HEK293 (cell line): ENCODE results near the gene DENND10.

Experiments used
- BCL11B ChIP-seq: fragments of 450-650 bp; formaldehyde crosslinking; IDR thresholded peaks from 2 replicates; pipeline ENCODE4 v1.5.1; 2016; ENCODE audit warnings: low read depth, missing biosample characterization, missing genetic modification characterization
- GLIS1 ChIP-seq: fragments of 450-650 bp; formaldehyde crosslinking; IDR thresholded peaks from 2 replicates; pipeline ENCODE4 v1.5.1; 2016; ENCODE audit warnings: missing biosample characterization, missing genetic modification characterization
- HOXC10 ChIP-seq: sonication (generic); formaldehyde crosslinking; IDR thresholded peaks from 2 replicates; pipeline ENCODE4 v1.8.1; 2023; ENCODE audit warnings: mild to moderate bottlenecking, missing genetic modification reagents
- KLF16 ChIP-seq: fragments of 450-650 bp; formaldehyde crosslinking; IDR thresholded peaks from 2 replicates; pipeline ENCODE4 v1.5.1; 2017; ENCODE audit warnings: missing biosample characterization, missing genetic modification characterization
- KLF17 ChIP-seq: fragments of 450-650 bp; formaldehyde crosslinking; IDR thresholded peaks from 2 replicates; pipeline ENCODE4 v1.5.1; 2016; ENCODE audit warnings: missing biosample characterization, missing genetic modification characterization
- PATZ1 ChIP-seq: fragments of 450-650 bp; formaldehyde crosslinking; IDR thresholded peaks from 2 replicates; pipeline ENCODE4 v1.5.1; 2016; ENCODE audit warnings: missing biosample characterization, missing genetic modification characterization
- PRDM10 ChIP-seq: fragments of 450-650 bp; formaldehyde crosslinking; IDR thresholded peaks from 2 replicates; pipeline ENCODE4 v1.5.1; 2016; ENCODE audit warnings: missing biosample characterization, missing genetic modification characterization
- SP2 ChIP-seq: fragments of 450-650 bp; formaldehyde crosslinking; IDR thresholded peaks from 2 replicates; pipeline ENCODE4 v1.5.1; 2016; ENCODE audit warnings: missing biosample characterization, missing genetic modification characterization
- TSHZ1 ChIP-seq: fragments of 450-650 bp; formaldehyde crosslinking; IDR thresholded peaks from 2 replicates; pipeline ENCODE4 v1.5.1; 2016; ENCODE audit warnings: missing biosample characterization, missing genetic modification characterization, borderline replicate concordance
- WT1 ChIP-seq: fragments of 450-650 bp; formaldehyde crosslinking; IDR thresholded peaks from 2 replicates; pipeline ENCODE4 v1.5.1; 2016; ENCODE audit warnings: missing biosample characterization, missing genetic modification characterization
- ZBTB10 ChIP-seq: fragments of 450-650 bp; formaldehyde crosslinking; IDR thresholded peaks from 2 replicates; pipeline ENCODE4 v1.5.1; 2016; ENCODE audit warnings: missing biosample characterization, missing genetic modification characterization
- ZBTB17 ChIP-seq: fragments of 450-650 bp; formaldehyde crosslinking; IDR thresholded peaks from 2 replicates; pipeline ENCODE4 v1.5.1; 2016; ENCODE audit warnings: missing biosample characterization, missing genetic modification characterization
- ZBTB48 ChIP-seq: fragments of 450-650 bp; formaldehyde crosslinking; IDR thresholded peaks from 2 replicates; pipeline ENCODE4 v1.5.1; 2016; ENCODE audit warnings: missing biosample characterization, missing genetic modification characterization
- ZIC2 ChIP-seq: fragments of 450-650 bp; formaldehyde crosslinking; IDR thresholded peaks from 2 replicates; pipeline ENCODE4 v1.5.1; 2016; ENCODE audit warnings: missing biosample characterization, missing genetic modification characterization
- ZNF138 ChIP-seq: fragments of 450-650 bp; formaldehyde crosslinking; IDR thresholded peaks from 2 replicates; pipeline ENCODE4 v1.5.1; 2016; ENCODE audit warnings: missing biosample characterization, missing genetic modification characterization, borderline replicate concordance
- ZNF146 ChIP-seq: fragments of 450-650 bp; formaldehyde crosslinking; IDR thresholded peaks from 2 replicates; pipeline ENCODE4 v1.5.1; 2016; ENCODE audit warnings: missing biosample characterization, missing genetic modification characterization
- ZNF2 ChIP-seq: fragments of 450-650 bp; formaldehyde crosslinking; IDR thresholded peaks from 2 replicates; pipeline ENCODE4 v1.5.1; 2016; ENCODE audit warnings: missing biosample characterization, missing genetic modification characterization
- ZNF311 ChIP-seq: fragments of 450-650 bp; formaldehyde crosslinking; IDR thresholded peaks from 2 replicates; pipeline ENCODE4 v1.5.1; 2017; ENCODE audit warnings: missing biosample characterization, missing genetic modification characterization, borderline replicate concordance
- ZNF362 ChIP-seq: fragments of 450-650 bp; formaldehyde crosslinking; IDR thresholded peaks from 2 replicates; pipeline ENCODE4 v1.5.1; 2016; ENCODE audit warnings: missing biosample characterization, missing genetic modification characterization
- ZNF488 ChIP-seq: fragments of 450-650 bp; formaldehyde crosslinking; IDR thresholded peaks from 2 replicates; pipeline ENCODE4 v1.5.1; 2016; ENCODE audit warnings: missing biosample characterization, missing genetic modification characterization
- ZNF629 ChIP-seq: fragments of 450-650 bp; formaldehyde crosslinking; IDR thresholded peaks from 2 replicates; pipeline ENCODE4 v1.5.1; 2017; ENCODE audit warnings: missing biosample characterization, missing genetic modification characterization
- ZNF660 ChIP-seq: fragments of 450-650 bp; IDR thresholded peaks from 2 replicates; pipeline ENCODE4 v1.5.1; 2018; ENCODE audit warnings: missing biosample characterization, mild to moderate bottlenecking, missing genetic modification characterization

Gene DENND10

GRCh38 chr10:119165171-119166117, 61.5 kb downstream of the DENND10 start, which contains the start of gene SFXN4 (continued):
- TF ChIP-seq TSHZ1 (tag by site-specific recombination) (0 out of 2 replicates have a peak, but pooled peaks have one; percentile 32), ZNF362 (tag by site-specific recombination) (no peak), ZNF629 (peak; percentile 45; the same call in 1 of the 2 replicates), ZNF488 (tag by site-specific recombination) (no peak), ZNF146 (tag by site-specific recombination) (no peak), SP2 (tag by site-specific recombination) (peak; percentile 61; the same call in 1 of the 2 replicates), KLF17 (tag by site-specific recombination) (peak; percentile 22), HOXC10 (CRISPR knock-in tag) (peak; percentile 89; the same call in 1 of the 2 replicates), ZBTB17 (tag by site-specific recombination) (peak; percentile 86), ZNF660 (tag by site-specific recombination) (peak; percentile 68; the same call in 1 of the 2 replicates), ZNF311 (no peak), PRDM10 (tag by site-specific recombination) (peak; percentile 69), PATZ1 (tag by site-specific recombination) (peak; percentile 80), ZBTB10 (tag by site-specific recombination) (peak; percentile 41; the same call in 1 of the 2 replicates), ZIC2 (tag by site-specific recombination) (peak; percentile 33; the same call in 1 of the 2 replicates), BCL11B (tag by site-specific recombination) (peak; percentile 29; the same call in 1 of the 2 replicates), ZNF138 (tag by site-specific recombination) (0 out of 2 replicates have a peak, but pooled peaks have one; percentile 8), KLF16 (tag by site-specific recombination) (peak; percentile 79), ZBTB48 (tag by site-specific recombination) (peak; percentile 69), GLIS1 (peak; percentile 70), ZNF2 (tag by site-specific recombination) (0 out of 2 replicates have a peak, but pooled peaks have one; percentile 26), WT1 (tag by site-specific recombination) (peak; percentile 17; the same call in 1 of the 2 replicates)
